SK-N-SH treated with all-trans-retinoic acid at 6 μM for 48 hours (cell line): ENCODE data around the gene RITA1.

Source experiments
- ARNTL ChIP-seq: fragments of 450-650 bp; formaldehyde crosslinking; IDR thresholded peaks from 2 replicates; pipeline ENCODE4 v1.5.0; 2020; ENCODE audit warnings: low read depth, mild to moderate bottlenecking, moderate library complexity, borderline replicate concordance
- BACH2 ChIP-seq: fragments of 250-450 bp; sonication (Bioruptor Pico); IDR thresholded peaks from 2 replicates; pipeline ENCODE4 v1.9.0; 2021; ENCODE audit warnings: mild to moderate bottlenecking, borderline replicate concordance
- CSDC2 ChIP-seq: fragments of 250-450 bp; sonication (Bioruptor Pico); IDR thresholded peaks from 2 replicates; pipeline ENCODE4 v1.5.0; 2020; ENCODE audit warnings: mild to moderate bottlenecking, moderate library complexity
- GLIS3 ChIP-seq: fragments of 250-450 bp; sonication (Bioruptor Pico); IDR thresholded peaks from 2 replicates; pipeline ENCODE4 v1.5.0; 2020; ENCODE audit warnings: mild to moderate bottlenecking, moderate library complexity
- RARB ChIP-seq: fragments of 250-450 bp; sonication (Bioruptor Pico); IDR thresholded peaks from 2 replicates; pipeline ENCODE4 v1.8.0; 2021; ENCODE audit warnings: mild to moderate bottlenecking, moderate library complexity
- TCF4 ChIP-seq: fragments of 250-450 bp; sonication (Bioruptor Pico); IDR thresholded peaks from 2 replicates; pipeline ENCODE4 v1.8.0; 2021; ENCODE audit warnings: mild to moderate bottlenecking, moderate library complexity, borderline replicate concordance
- ZFP3 ChIP-seq: fragments of 250-450 bp; sonication (Bioruptor Pico); IDR thresholded peaks from 2 replicates; pipeline ENCODE4 v1.5.0; 2020; ENCODE audit warnings: mild to moderate bottlenecking, moderate library complexity

GRCh38 chr12:113146999-113147398, 38.5 kb upstream of the RITA1 start:
- no peak for TF ChIP-seq ARNTL
- TF ChIP-seq GLIS3 (CRISPR knock-in tag): no peak
- TF ChIP-seq BACH2: no peak
- TF ChIP-seq RARB (CRISPR knock-in tag): no peak
- no peak for TF ChIP-seq CSDC2 (CRISPR knock-in tag)
- no peak for TF ChIP-seq TCF4
- TF ChIP-seq ZFP3: no peak
